Endothelial cell of hepatic sinusoid (primary cell): ENCODE measurements around the gene TM9SF4.
"Not testable (repeated sequence)": the region's sequence is repeated elsewhere in the genome, so short reads cannot be mapped to it uniquely, and the experiment has no call there.

Experiments used
- in situ Hi-C: cut with HindIII; loops from 2 replicates; pipeline ENCODE4 v1.10.0; 2017; ENCODE audit warnings: low sequenced_read_pairs

TM9SF4 gene

GRCh38 chr20:32184961-32185603 lies 75.6 kb downstream of the TM9SF4 start:
- in situ Hi-C loops, result loop anchor here (5.0 to 10.0 kb wide), 3 partner anchors 33 to 257 kb away; no protein-coding TSS in a partner anchor

DNA sequence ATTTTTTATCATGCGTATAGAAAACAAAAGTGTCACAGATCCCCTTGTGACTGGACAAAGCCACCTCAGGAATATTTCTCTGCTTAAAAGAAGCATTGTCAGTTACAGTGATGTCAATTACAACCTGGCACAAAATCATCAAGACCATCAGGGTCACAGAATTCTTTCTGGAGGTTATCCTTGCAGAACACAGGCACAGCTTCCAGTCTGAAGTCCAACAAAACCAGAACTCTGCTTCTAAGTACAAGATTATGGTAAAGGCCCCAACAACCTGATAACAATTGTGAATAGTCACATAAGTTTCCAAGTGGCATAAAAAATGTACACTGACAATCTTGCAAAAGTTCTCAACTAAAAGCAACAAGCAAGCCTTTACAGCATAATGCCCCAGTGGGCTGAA lies 77.0 kb downstream of the TM9SF4 start:
- in situ Hi-C loops, result loop anchor here (5.0 to 10.0 kb wide), 3 partner anchors 34 to 256 kb away; no protein-coding TSS in a partner anchor

DNA sequence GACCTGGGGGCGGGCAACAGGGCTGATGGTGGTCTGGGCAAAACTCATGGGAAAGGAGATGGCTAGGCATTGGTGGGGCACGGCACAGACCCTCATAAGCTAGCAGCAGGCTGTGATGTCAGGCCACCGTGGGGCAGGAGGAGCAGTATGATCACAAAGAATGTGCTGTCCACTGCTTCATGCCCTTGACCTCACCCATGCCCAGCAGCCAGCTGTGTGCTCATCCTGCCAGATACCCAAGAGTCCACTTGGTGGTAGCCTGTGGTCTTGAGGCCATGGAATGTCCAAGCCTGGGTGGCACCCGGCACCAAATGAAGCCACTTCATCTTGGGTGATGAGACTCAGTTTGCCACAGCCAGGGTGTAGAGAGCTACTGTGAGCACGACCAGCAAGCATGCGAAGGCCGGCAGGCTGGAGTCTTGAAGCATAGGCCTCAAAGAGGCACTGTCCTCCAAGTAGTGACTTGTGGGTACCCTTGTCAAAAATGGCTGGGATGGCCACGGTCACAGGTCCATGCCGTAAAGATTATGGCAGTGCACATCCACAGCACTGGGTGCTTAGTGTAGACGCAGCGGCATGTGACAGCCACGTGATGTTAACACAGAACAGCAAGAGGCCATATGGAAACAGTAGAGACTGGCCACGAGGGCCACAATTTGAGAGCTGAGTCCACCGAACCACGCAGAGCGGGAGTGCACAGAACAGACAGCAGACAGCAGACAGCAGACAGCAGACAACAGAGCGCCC lies 79.0 kb downstream of the TM9SF4 start:
- in situ Hi-C loops, result loop anchor here (5.0 to 10.0 kb wide), 3 partner anchors 36 to 254 kb away; no protein-coding TSS in a partner anchor

DNA sequence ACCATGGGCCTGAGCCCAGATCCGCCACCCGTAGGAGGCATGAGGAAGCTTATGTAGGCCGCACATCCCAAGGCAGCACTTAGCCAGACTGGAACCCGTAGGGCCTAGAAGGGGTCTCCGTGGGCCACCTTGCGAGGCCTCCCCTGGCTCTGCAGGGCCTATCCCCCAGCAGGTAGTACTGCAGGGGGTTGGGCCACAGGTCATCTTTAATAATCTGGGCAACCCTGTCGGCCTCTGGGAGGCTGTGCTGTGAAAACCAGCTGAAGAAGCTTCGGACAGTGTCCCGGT lies 79.6 kb downstream of the TM9SF4 start:
- in situ Hi-C loops, result loop anchor here (5.0 to 10.0 kb wide), 3 partner anchors 37 to 253 kb away; no protein-coding TSS in a partner anchor

- in situ Hi-C loops, result loop anchor here (5.0 to 10.0 kb wide), 3 partner anchors 38 to 252 kb away; no protein-coding TSS in a partner anchor
Observed at GRCh38 chr20:32189691-32190615, 80.4 kb downstream of the TM9SF4 start.

GRCh38 chr20:32190616-32191415 lies 81.3 kb downstream of the TM9SF4 start:
- in situ Hi-C loops, result no loop called here

DNA sequence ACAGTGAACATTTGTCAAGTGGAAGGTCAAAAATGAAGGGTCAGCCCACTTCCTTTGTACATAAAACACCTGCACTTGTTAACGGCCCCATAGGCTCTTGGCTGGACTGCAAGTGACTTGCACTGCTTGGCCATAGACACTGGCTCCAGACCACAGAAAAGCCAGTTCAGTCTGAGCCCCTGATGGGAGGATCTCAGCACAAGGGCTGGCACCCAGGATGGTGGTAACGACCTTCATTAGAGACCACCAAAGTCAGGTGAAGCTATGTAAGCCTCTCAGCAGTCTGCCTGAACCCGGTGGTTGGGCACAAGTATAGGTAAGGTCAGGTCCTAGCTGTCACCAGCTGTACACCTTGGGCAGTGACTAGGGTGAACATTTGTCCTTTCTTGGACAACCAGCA lies 81.9 kb downstream of the TM9SF4 start:
- in situ Hi-C loops, result no loop called here

DNA sequence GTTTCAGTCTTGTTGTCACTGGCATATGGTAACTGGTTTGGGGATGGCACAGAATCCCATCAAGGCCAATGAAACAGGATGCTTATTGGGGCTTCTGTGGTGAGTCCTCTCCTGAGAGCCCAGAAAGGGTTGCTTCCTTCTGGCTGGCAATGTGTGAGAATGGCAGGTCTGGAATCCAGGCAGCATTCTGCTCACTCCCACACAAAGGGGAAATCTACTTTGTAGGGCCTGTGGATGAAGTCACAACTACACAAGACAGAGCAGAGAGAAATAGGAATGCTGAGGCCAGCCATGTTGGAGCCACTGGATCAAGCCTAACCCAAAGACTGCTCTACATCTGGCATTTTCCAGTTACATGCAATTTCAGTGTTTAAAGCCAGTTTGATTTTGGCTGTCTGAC lies 82.4 kb downstream of the TM9SF4 start:
- in situ Hi-C loops, result no loop called here

DNA sequence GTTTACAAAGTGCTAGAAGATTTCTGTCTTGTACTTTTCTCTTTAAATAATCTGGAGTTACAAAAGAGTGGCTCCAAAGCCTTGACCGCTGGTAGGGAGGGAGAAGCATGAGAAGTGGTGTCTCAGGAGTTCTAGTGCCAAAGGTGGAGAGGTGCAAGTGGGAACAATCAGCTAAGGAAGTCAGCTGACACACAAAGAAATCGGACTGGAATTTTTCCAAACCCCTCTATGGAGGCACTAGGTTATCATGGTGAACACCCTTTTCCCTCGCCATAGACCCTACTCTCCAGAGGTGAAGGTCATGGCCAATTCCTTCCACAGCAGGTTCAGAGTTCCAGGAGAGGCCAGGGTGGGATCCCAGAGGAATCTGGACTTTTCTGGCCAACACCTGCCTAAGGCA lies 83.2 kb downstream of the TM9SF4 start:
- in situ Hi-C loops, result no loop called here

GRCh38 chr20:32193336-32193735 lies 83.8 kb downstream of the TM9SF4 start:
- in situ Hi-C loops, result not testable (repeated sequence)

- in situ Hi-C loops, result no loop called here
Observed at GRCh38 chr20:32193996-32194395, 84.5 kb downstream of the TM9SF4 start.

- in situ Hi-C loops, result no loop called here
Observed at GRCh38 chr20:32195581-32195980, 86.1 kb downstream of the TM9SF4 start.

DNA sequence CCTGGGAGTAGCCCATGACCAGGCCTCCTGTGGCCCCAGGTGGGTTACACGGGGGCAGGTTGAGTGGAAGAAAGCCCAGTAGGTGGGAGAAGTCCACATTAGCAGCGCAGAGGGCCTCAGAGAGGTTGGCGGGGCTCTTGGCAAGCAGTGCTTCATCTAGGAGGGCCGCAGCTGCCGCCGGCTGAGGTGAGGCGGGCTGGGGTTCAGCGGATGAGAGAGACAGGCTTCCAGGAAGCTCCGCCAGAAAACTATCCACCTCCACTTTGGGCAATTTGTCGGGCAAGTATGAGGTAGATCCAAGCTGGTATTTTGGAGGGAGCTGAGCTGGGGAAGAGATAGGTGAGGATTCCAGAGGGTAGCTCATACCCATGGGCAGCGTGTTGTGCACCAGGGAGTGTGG lies 87.1 kb downstream of the TM9SF4 start:
- in situ Hi-C loops, result not testable (repeated sequence)

- in situ Hi-C loops, result not testable (repeated sequence)
Observed at GRCh38 chr20:32197136-32197535, 87.6 kb downstream of the TM9SF4 start.

DNA sequence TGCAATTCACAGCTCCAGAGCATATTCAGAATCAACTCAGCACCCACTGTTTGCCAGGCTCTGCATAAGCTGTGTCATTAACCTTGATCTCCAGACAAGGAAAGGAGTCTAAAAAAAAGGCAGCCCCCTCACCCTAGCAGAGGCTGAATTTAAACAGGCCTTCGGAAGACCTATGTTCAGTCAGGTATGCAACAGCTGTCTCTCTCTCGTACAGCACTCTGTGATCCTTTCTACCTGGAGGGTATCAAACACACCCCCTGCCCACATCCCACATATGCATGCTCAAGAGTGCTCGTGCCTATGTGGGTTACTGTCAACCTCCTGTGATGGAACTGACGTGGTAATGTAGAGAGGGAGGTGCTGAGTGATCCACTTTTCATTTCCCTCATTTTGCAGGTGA lies 89.5 kb downstream of the TM9SF4 start:
- in situ Hi-C loops, result no loop called here

GRCh38 chr20:32201296-32201976 lies 91.9 kb downstream of the TM9SF4 start:
- in situ Hi-C loops, result no loop called here

DNA sequence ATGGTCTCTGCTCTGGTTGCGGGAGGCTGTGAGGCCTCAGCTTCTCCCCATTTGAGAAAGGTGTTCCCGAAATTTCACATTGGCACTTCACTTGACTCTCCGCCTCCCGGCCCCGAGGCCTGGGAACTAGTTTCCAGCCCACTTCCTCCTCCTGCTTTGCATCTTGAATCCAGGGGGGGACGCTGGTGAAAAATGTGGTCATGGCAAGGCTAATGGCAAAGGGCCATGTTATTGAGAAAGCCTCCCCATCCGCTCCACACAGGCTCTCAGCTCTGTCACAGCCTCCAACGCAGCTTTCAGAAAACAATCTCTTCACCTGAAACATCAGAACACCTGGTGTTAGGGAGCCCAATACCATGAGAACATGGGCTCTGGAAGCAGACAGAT lies 92.5 kb downstream of the TM9SF4 start:
- in situ Hi-C loops, result no loop called here

DNA sequence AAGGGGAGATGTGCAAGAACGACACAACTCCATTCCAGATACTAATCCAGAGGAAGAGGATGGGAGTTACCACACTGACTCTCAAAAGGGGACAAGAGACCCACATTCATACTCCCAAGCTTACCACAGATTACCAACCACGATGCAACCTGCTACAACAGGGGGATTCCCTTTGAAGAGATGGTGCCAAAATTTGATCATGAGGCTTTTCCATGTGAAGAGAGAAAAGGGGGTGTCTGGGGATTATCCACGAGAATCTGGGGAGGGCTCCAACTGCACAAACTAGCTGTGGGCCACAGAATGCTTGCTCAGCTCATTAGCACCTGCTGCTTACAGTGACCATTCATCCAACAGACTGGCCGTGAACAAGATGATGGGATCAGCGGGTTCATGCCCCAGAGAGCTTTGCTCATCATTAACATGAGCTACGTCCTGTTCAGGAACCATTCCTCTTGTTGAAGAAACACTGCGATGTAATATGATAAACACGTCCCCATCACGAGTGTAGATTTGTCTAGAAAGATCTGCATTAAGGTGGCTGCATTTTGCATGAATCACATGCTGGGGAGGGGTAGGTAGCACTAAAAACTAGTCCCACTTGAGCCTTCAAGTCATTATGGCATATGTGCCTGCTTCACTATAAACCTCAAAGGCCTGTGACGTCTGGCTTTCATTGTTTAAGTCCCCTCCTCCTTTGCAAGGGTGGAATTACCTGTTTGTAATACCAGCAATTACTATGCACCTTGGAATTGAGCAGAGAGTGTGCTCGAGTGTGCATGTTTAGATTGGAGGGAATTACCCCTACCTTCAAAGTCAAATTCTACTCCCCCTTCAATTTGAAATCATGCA lies 94.1 kb downstream of the TM9SF4 start:
- in situ Hi-C loops, result no loop called here
